Measurements from ENCODE around the gene PLCB1. TPM values are rescaled to one million over a fixed set of nuclear protein-coding genes. Genes with fewer than 3 reads are reported as not detected.

Gene PLCB1
- total RNA-seq, 2 experiments from 2014 or later = 3.1 to 3.6 TPM

DNA sequence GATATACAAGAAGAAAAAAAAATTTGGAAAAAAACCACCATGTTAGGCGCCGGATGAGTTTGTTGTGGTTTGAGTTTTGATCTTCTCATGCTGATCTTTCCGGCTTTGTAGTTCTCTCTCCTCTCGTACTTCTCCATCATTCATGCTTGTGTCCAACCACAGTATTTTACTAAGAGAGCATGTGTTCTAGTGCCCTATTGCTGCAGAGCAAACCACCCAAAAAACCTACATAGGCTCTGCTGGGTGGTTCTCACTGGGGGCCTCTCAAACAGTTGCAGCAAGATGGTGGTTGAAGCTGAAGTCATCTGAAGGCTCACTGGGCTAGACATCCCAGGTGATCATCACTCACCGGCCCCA lies 404.2 kb downstream of the PLCB1 start:
- Mint-ChIP-seq H3K9me3 (no peaks in the 10 kb centered on the region), H3K27me3 (no peaks in the 10 kb centered on the region), H3K27ac (no peak overlapping the region), H3K36me3 (ENCODE audit: low read depth) (no peaks in the 10 kb centered on the region), H3K4me1 (ENCODE audit: low read depth) (no peaks in the 10 kb centered on the region), H3K4me3 (no peak overlapping the region)
- no peak for TF ChIP-seq CTCF (IDR thresholded peaks at IDR 0.05)
- intact Hi-C loops (cut with micrococcal nuclease) = loop anchor here (10.0 kb wide), 1 partner anchor 491 kb away; no protein-coding TSS in a partner anchor
- no peak for DNase-seq
- ATAC-seq = no peak
- ChIA-PET CTCF (interaction anchor here (1.1 to 3.3 kb wide), 4 partner anchors 10 to 490 kb away, joined by 3 to 13 read pairs (median 4); no protein-coding TSS in a partner anchor), POLR2A (no interaction called here)

GRCh38 chr20:8540466-8540865 lies 408.4 kb downstream of the PLCB1 start:
- no peaks in the 10 kb centered on the region for H3K4me1 Mint-ChIP-seq (ENCODE audit: low read depth)
- H3K27me3 Mint-ChIP-seq = no peaks in the 10 kb centered on the region
- intact Hi-C loops (cut with micrococcal nuclease) = no loop called here
- no peaks in the 10 kb centered on the region for H3K9me3 Mint-ChIP-seq
- CTCF ChIA-PET = no interaction called here
- no peak for ATAC-seq
- no peak overlapping the region for H3K4me3 Mint-ChIP-seq
- no peaks in the 10 kb centered on the region for H3K36me3 Mint-ChIP-seq (ENCODE audit: low read depth)
- TF ChIP-seq CTCF (IDR thresholded peaks at IDR 0.05) = no peak
- DNase-seq = no peak
- POLR2A ChIA-PET = interaction anchor here (0.7 kb wide), 1 partner anchor 494 kb away, joined by 3 read pairs; no protein-coding TSS in a partner anchor
- no peak overlapping the region for H3K27ac Mint-ChIP-seq

- Mint-ChIP-seq H3K27ac (no peak overlapping the region), H3K4me1 (ENCODE audit: low read depth) (no peaks in the 10 kb centered on the region), H3K27me3 (no peaks in the 10 kb centered on the region), H3K9me3 (no peaks in the 10 kb centered on the region), H3K36me3 (ENCODE audit: low read depth) (no peaks in the 10 kb centered on the region), H3K4me3 (no peak overlapping the region)
- intact Hi-C loops (cut with micrococcal nuclease) = no loop called here
- ATAC-seq (no peak), DNase-seq (no peak)
- ChIA-PET CTCF (no interaction called here), POLR2A (no interaction called here)
- no peak for TF ChIP-seq CTCF (IDR thresholded peaks at IDR 0.05)
These were observed 410.0 kb downstream of the PLCB1 start for GRCh38 chr20:8542110-8542486.

DNA sequence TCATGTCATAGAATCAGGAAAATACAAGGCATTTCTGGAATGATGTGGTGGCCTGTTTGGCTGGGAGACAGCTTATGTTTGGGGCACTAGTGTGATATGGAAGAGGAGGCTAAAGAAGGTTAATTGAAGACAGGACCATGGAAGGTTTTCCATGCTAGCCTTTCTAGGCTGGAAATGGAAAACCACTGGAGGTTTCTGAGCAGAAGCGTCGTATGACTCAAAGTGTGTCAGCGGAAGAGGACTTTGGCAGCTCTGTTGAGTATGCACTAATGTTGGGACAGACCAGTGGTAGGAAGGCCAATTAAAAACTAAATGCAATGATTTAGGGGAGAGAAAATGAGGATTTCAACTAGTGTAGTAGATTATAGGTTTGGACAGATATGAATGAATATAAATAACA lies 413.1 kb downstream of the PLCB1 start:
- Mint-ChIP-seq H3K4me3 (no peak overlapping the region), H3K36me3 (ENCODE audit: low read depth) (no peaks in the 10 kb centered on the region), H3K9me3 (no peaks in the 10 kb centered on the region), H3K27ac (no peak overlapping the region), H3K4me1 (ENCODE audit: low read depth) (no peaks in the 10 kb centered on the region), H3K27me3 (no peaks in the 10 kb centered on the region)
- intact Hi-C loops (cut with micrococcal nuclease) = no loop called here
- CTCF ChIA-PET = no interaction called here
- DNase-seq (no peak), ATAC-seq (no peak)
- no peak for TF ChIP-seq CTCF (IDR thresholded peaks at IDR 0.05)
- POLR2A ChIA-PET = no interaction called here

GRCh38 chr20:8547035-8547650 lies 415.1 kb downstream of the PLCB1 start:
- no peak for DNase-seq
- intact Hi-C loops (cut with micrococcal nuclease) = no loop called here

More at GRCh38 chr20:8547035-8547650, 415.1 kb downstream of the PLCB1 start:
- ATAC-seq = no peak
- ChIA-PET POLR2A (no interaction called here), CTCF (interaction anchor here (1.3 kb wide), 1 partner anchor 11 kb away, joined by 4 read pairs; no protein-coding TSS in a partner anchor)
- Mint-ChIP-seq H3K27me3 (no peaks in the 10 kb centered on the region), H3K9me3 (no peaks in the 10 kb centered on the region), H3K4me1 (ENCODE audit: low read depth) (no peaks in the 10 kb centered on the region), H3K36me3 (ENCODE audit: low read depth) (no peaks in the 10 kb centered on the region), H3K27ac (no peak overlapping the region), H3K4me3 (no peak overlapping the region)
- TF ChIP-seq CTCF (IDR thresholded peaks at IDR 0.05) = no peak
